ENCODE results near the gene IL17B. TPM values are rescaled to one million over a fixed set of nuclear protein-coding genes. Genes with fewer than 3 reads are reported as not detected.

IL17B gene, protein sequence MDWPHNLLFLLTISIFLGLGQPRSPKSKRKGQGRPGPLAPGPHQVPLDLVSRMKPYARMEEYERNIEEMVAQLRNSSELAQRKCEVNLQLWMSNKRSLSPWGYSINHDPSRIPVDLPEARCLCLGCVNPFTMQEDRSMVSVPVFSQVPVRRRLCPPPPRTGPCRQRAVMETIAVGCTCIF
- total RNA-seq (2016; rRNA removed; fragmentation: Illumina TruSeq; extraction: Trizol): 0.29 and 0.32 TPM in 2 replicates
- 0.71 and 1.4 TPM in 2 replicates for total RNA-seq (2016; cell fraction: cytosol; rRNA removed; fragmentation: Illumina TruSeq; extraction: Trizol; ENCODE audit: low read depth)
- total RNA-seq (2016; cell fraction: insoluble cytoplasmic fraction; rRNA removed; fragmentation: Illumina TruSeq; extraction: Trizol): 0.48 and 0.80 TPM in 2 replicates
- total RNA-seq (2016; cell fraction: membrane; rRNA removed; fragmentation: Illumina TruSeq; extraction: Trizol): 0.37 and 0.55 TPM in 2 replicates
- not detected in 2 replicates for total RNA-seq (2016; cell fraction: nucleus; rRNA removed; fragmentation: Illumina TruSeq; extraction: Trizol)
- 2.6 and 5.0 TPM in 2 replicates for polyA plus RNA-seq (2011; rRNA removed)
- polyA plus RNA-seq (2011; cell fraction: cytosol; rRNA removed): 3.4 and 4.2 TPM in 2 replicates
- 1.4 and 3.5 TPM in 2 replicates for polyA plus RNA-seq (2011; cell fraction: nucleus; rRNA removed)
- polyA plus RNA-seq (2012): 2.6 and 3.0 TPM in 2 replicates
- polyA plus RNA-seq (2016; cell fraction: cytosol; fragmentation: Illumina TruSeq; extraction: Trizol; ENCODE audit: low read depth): 0.71 and 0.88 TPM in 2 replicates
- 0.54 and 0.76 TPM in 2 replicates for polyA plus RNA-seq (2016; cell fraction: insoluble cytoplasmic fraction; fragmentation: Illumina TruSeq; extraction: Trizol; ENCODE audit: low read depth)
- polyA plus RNA-seq (2016; cell fraction: membrane; fragmentation: Illumina TruSeq; extraction: Trizol; ENCODE audit: low read depth): 0.31 and 0.54 TPM in 2 replicates
- polyA plus RNA-seq (2016; cell fraction: nucleus; fragmentation: Illumina TruSeq; extraction: Trizol; ENCODE audit: insufficient read depth, low read depth): 1.0 TPM in 1 of 2 replicates, not detected in the other
- 2.3 TPM in 1 of 2 replicates, not detected in the other for polyA minus RNA-seq (2011; rRNA and poly(A)+ RNA removed; ENCODE audit: low replicate concordance)
- polyA minus RNA-seq (2011; cell fraction: cytosol; rRNA and poly(A)+ RNA removed): not detected in 2 replicates
- not detected in 2 replicates for polyA minus RNA-seq (2011; cell fraction: nucleus; rRNA and poly(A)+ RNA removed)
- percentile 12 among the genes with signal in this experiment for Bru-seq, nascent RNA
- percentile 21 among the genes with signal in this experiment for BruChase-seq, experiment 1, labeled RNA remaining after a 6-hour chase
- percentile 22 among the genes with signal in this experiment for BruChase-seq, experiment 2, labeled RNA remaining after a 2-hour chase
- long read RNA-seq, experiment 1, transcript IL17B-201 (3 exons, 696 nt): major isoform, 8 of 9 reads
- long read RNA-seq, experiment 1, partial matches to known transcripts: 0 of 9 reads
- long read RNA-seq, experiment 1, other reads (novel, unspliced or antisense): 1 of 9 reads
- long read RNA-seq, experiment 2, transcript IL17B-201 (3 exons, 696 nt): major isoform, 7 of 10 reads
- long read RNA-seq, experiment 2, partial matches to known transcripts: 1 of 10 reads
- long read RNA-seq, experiment 2, other reads (novel, unspliced or antisense): 2 of 10 reads

DNA sequence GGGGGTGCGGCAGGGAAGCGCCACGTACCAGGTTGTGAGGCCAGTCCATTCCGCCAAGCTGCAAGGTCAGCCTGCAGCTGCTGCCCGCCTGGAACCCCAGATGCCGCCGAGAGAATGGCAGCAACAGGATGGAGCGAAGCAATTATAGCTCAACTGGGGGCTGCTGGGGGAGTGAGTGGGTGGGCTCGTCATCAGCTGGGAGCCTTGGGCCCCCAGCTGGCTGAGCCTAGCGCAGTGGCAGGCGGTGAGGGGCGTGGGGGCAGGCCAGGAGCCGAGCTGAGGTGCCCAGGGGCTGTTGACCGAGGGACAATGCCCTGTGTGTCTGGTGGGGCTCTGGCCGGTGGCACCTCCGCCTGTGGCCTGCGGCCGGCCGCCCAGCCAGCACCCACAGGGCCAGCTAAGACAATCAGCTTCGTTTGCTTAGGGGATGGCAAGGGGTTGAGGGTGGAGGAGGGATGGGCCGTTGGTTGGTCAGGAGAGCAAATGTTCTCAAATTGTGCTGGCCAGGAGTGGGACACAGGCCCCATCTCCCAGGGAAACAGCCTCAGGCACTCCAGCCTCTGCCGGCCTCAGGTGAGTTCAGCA lies at the start of gene IL17B:
TSS of gene IL17B (minus strand) at position 116 of the 585 bp plus-strand sequence. CDS start at position 49, 67 bp downstream.
- peak within 1 kb of the TSS in 2 of 3 experiments; percentile 24 to 49; a peak in 5 of 6 replicates for H3K4me3 ChIP-seq (replicated peaks in 1 of 3; ENCODE audit: insufficient read depth in 1 of 3, low read depth in 2 of 3, low read length in 3 of 3)
- peaks cover 57% of the 10 kb centered on the region for H3K4me1 ChIP-seq (ENCODE audit: insufficient read depth, low read length)
- H3K9me3 ChIP-seq (ENCODE audit: low read length): no peaks in the 10 kb centered on the region
- in situ Hi-C loops (cut with HindIII; ENCODE audit: extremely low pct_ligation_motif_present, low pct_unique_long_range_greater_than_20kb): no loop called here
- ATAC-seq: peak; percentile 14
- H3K27ac ChIP-seq (ENCODE audit: extremely low read length, insufficient read depth, low read length): peak within 1 kb of the TSS; percentile 5
- ChIA-PET POLR2A (interaction anchor here (1.1 to 2.0 kb wide), 3 partner anchors 12 to 59 kb away, joined by 3 to 7 read pairs (median 5); partner anchors contain the start of gene GRPEL2), CTCF (ENCODE audit: low intra/inter-chr PET ratio, low total read pairs) (no interaction called here)
- WGBS (ENCODE audit: low lambda C conversion rate): 47% methylated on average over 12 of the region's 22 CpGs
- peaks cover 0 to 3% of the 10 kb centered on the region in 2 experiments; a peak in 1 of 5 replicates for H3K27me3 ChIP-seq (ENCODE audit: control insufficient read depth in 1 of 2, insufficient read depth in 2 of 2, low read length in 2 of 2)
- H3K4me2 ChIP-seq (ENCODE audit: low read depth, low read length): peak within 1 kb of the TSS; percentile 63
- intact Hi-C loops (cut with micrococcal nuclease; ENCODE audit: unreplicated experiment): no loop called here
- H3K79me2 ChIP-seq (ENCODE audit: insufficient read depth, low read length): no peaks in the 10 kb centered on the region
- H4K20me1 ChIP-seq (ENCODE audit: insufficient read depth, low read length): no peaks in the 10 kb centered on the region
- peak within 1 kb of the TSS; percentile 25 for H3K9ac ChIP-seq (ENCODE audit: insufficient read depth, low read depth, low read length)
- DNase-seq (ENCODE audit: low spot score): no peak
- H2AFZ ChIP-seq (ENCODE audit: low read length): no peak within 1 kb of the TSS
- no peak for FAIRE-seq
- BruUV-seq (replicated peaks): no TSS peak
- no peaks in the 10 kb centered on the region for H3K36me3 ChIP-seq (replicated peaks in 1 of 2; ENCODE audit: control insufficient read depth in 1 of 2, insufficient read depth in 2 of 2, low read length in 2 of 2)
- TF ChIP-seq SRSF1 (optimal IDR thresholded peaks at IDR 0.05; ENCODE audit: low read depth, low read length): no peak
- 0 out of 2 replicates have a peak, but pooled peaks have one; percentile 37 for TF ChIP-seq ZBTB7A (CRISPR knock-in tag; IDR thresholded peaks at IDR 0.05)
- TF ChIP-seq, protein P1, sequence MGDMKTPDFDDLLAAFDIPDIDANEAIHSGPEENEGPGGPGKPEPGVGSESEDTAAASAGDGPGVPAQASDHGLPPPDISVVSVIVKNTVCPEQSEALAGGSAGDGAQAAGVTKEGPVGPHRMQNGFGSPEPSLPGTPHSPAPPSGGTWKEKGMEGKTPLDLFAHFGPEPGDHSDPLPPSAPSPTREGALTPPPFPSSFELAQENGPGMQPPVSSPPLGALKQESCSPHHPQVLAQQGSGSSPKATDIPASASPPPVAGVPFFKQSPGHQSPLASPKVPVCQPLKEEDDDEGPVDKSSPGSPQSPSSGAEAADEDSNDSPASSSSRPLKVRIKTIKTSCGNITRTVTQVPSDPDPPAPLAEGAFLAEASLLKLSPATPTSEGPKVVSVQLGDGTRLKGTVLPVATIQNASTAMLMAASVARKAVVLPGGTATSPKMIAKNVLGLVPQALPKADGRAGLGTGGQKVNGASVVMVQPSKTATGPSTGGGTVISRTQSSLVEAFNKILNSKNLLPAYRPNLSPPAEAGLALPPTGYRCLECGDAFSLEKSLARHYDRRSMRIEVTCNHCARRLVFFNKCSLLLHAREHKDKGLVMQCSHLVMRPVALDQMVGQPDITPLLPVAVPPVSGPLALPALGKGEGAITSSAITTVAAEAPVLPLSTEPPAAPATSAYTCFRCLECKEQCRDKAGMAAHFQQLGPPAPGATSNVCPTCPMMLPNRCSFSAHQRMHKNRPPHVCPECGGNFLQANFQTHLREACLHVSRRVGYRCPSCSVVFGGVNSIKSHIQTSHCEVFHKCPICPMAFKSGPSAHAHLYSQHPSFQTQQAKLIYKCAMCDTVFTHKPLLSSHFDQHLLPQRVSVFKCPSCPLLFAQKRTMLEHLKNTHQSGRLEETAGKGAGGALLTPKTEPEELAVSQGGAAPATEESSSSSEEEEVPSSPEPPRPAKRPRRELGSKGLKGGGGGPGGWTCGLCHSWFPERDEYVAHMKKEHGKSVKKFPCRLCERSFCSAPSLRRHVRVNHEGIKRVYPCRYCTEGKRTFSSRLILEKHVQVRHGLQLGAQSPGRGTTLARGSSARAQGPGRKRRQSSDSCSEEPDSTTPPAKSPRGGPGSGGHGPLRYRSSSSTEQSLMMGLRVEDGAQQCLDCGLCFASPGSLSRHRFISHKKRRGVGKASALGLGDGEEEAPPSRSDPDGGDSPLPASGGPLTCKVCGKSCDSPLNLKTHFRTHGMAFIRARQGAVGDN (CRISPR knock-in tag; IDR thresholded peaks at IDR 0.05): peak; percentile 84
- peak; percentile 41; the same call in 1 of the 2 replicates for TF ChIP-seq PITX1 (CRISPR knock-in tag; IDR thresholded peaks at IDR 0.05)
- peak; percentile 53; the same call in 1 of the 2 replicates for TF ChIP-seq ZFX (CRISPR knock-in tag; IDR thresholded peaks at IDR 0.05; ENCODE audit: low read depth)
- no peak for TF ChIP-seq FIP1L1 (IDR thresholded peaks at IDR 0.05; ENCODE audit: borderline replicate concordance, insufficient read depth, low read depth, low read length)
- no peak for TF ChIP-seq RBM39 (IDR thresholded peaks at IDR 0.05; ENCODE audit: low read depth, low read length, poor library complexity, severe bottlenecking)
- TF ChIP-seq GABPB1 (CRISPR knock-in tag; IDR thresholded peaks at IDR 0.05): peak; percentile 35; the same call in 1 of the 2 replicates
- TF ChIP-seq ASH2L (IDR thresholded peaks at IDR 0.05; ENCODE audit: insufficient read length, low read depth, low read length): no peak
- no peak for TF ChIP-seq RAD21 (CRISPR knock-in tag; IDR thresholded peaks at IDR 0.05)
- 0 out of 2 replicates have a peak, but pooled peaks have one; percentile 22 for TF ChIP-seq ZNF776 (CRISPR knock-in tag; IDR thresholded peaks at IDR 0.05)
